HCT116 (cell line): ENCODE results near the gene TAS2R5. TPM values are rescaled to one million over a fixed set of nuclear protein-coding genes. Genes with fewer than 3 reads are reported as not detected.
A peak's percentile ranks its signal among the peaks of the same experiment; 100 is the strongest.

ENCODE experiments used
- ATAC-seq: fragments of 200-7000 bp; cut with Tn5 transposase; 2 replicates; pipeline ENCODE4 v1.9.1; 2020; ENCODE audit warnings: mild to moderate bottlenecking, moderate library complexity
- BruUV-seq: library from RNA; stranded (reverse); fragments of 400-500 nt; replicated peaks from 2 replicates; lab custom pipeline; 2021; lab: Mats Ljungman, UMichigan
- CTCF ChIA-PET: fragments of 300-600 bp; sonication (Branson Sonifier 250); formaldehyde crosslinking; loops from one replicate; lab custom pipeline; 2021; ENCODE audit warnings: antibody characterized with exemption; lab: Charles Lee
- POLR2A ChIA-PET: fragments of 300-600, 350-600 bp; sonication (Branson Sonifier 250); formaldehyde crosslinking; loops from one replicate; lab custom pipeline; 2021; ENCODE audit warnings: antibody characterized with exemption; lab: Charles Lee
- RAD21 ChIA-PET, 2 experiments: fragments of 300-600 bp; sonication (Branson Sonifier 250); formaldehyde crosslinking; loops; one replicate each; lab custom pipeline; 2023; ENCODE audit warnings: low total read pairs in 2 of 2; ENCODE audit not compliant: uncharacterized antibody in 2 of 2, unreplicated experiment in 2 of 2, low non-redundant PET in 1 of 2; lab: Charles Lee
- DNase-seq: peaks from one replicate; pipeline ENCODE4 v3.0.0-alpha.2; 2010; ENCODE audit warnings: low read depth, low spot score
- H2AFZ ChIP-seq: fragments of 200-600 bp; shearing (Covaris generic), sonication (generic); 2 replicates; pipeline ENCODE4 v1.6.1; 2017; ENCODE audit warnings: low read depth, mixed run types, mixed read lengths, antibody characterized with exemption, low read length; ENCODE audit not compliant: poor library complexity, severe bottlenecking
- H3K27ac ChIP-seq: 2 replicates; pipeline ENCODE4 v1.5.1; 2012; ENCODE audit warnings: low read depth, low read length
- H3K27me3 ChIP-seq: fragments of 200-600 bp; sonication (generic); 2 replicates; pipeline ENCODE4 v1.6.1; 2016; ENCODE audit warnings: mixed run types, low read length, mixed read lengths; ENCODE audit not compliant: insufficient read depth
- H3K36me3 ChIP-seq, 2 experiments: fragments of 200-500 bp in 1 of 2; fragments of 200-600 bp in 1 of 2; sonication (Bioruptor generic) in 1 of 2; sonication (generic) in 1 of 2; 2 replicates each; pipeline versions ENCODE4 v1.5.1 to v1.6.1; 2014 to 2016; ENCODE audit warnings: low read length in 2 of 2, inconsistent platforms in 1 of 2, mixed read lengths in 1 of 2, mixed run types in 1 of 2; ENCODE audit not compliant: insufficient read depth in 2 of 2, control insufficient read depth in 1 of 2
- H3K4me1 ChIP-seq, 2 experiments: fragments of 200-600 bp in 1 of 2; sonication (generic) in 1 of 2; 2 replicates each; pipeline versions ENCODE4 v1.5.1 to v1.6.1; 2012 to 2017; ENCODE audit warnings: low read length in 2 of 2, inconsistent platforms in 1 of 2, mild to moderate bottlenecking in 1 of 2, mixed read lengths in 1 of 2, mixed run types in 1 of 2, moderate library complexity in 1 of 2; ENCODE audit not compliant: insufficient read depth in 2 of 2, control insufficient read depth in 1 of 2
- H3K4me2 ChIP-seq: fragments of 200-600 bp; sonication (generic); 2 replicates; pipeline ENCODE4 v1.6.1; 2017; ENCODE audit warnings: mixed run types, low read length, mixed read lengths
- H3K4me3 ChIP-seq, 2 experiments: fragments of 200-600 bp in 1 of 2; sonication (generic) in 1 of 2; replicated peaks in 1 of 2; 2 replicates each; pipeline ENCODE4 v1.5.1; 2011 to 2016; ENCODE audit warnings: low read length in 2 of 2, control low read depth in 1 of 2, low read depth in 1 of 2, mild to moderate bottlenecking in 1 of 2, mixed read lengths in 1 of 2, mixed run types in 1 of 2
- H3K79me2 ChIP-seq: fragments of 200-600 bp; sonication (generic); 2 replicates; pipeline ENCODE4 v1.6.1; 2017; ENCODE audit warnings: mild to moderate bottlenecking, mixed run types, low read length, moderate library complexity, mixed read lengths; ENCODE audit not compliant: insufficient read depth
- H3K9ac ChIP-seq: fragments of 200-600 bp; sonication (generic); 2 replicates; pipeline ENCODE4 v1.6.1; 2016; ENCODE audit warnings: low read length, mixed read lengths
- H3K9me2 ChIP-seq: fragments of 200-600 bp; sonication (generic), shearing (Covaris generic); 2 replicates; pipeline ENCODE4 v1.6.1; 2017; ENCODE audit warnings: mixed run types, mild to moderate bottlenecking, moderate library complexity; ENCODE audit not compliant: insufficient read depth
- H3K9me3 ChIP-seq, 2 experiments: fragments of 200-500 bp in 1 of 2; fragments of 200-600 bp in 1 of 2; sonication (Bioruptor generic) in 1 of 2; sonication (generic) in 1 of 2; 2 replicates each; pipeline ENCODE4 v1.6.1; 2014 to 2017; ENCODE audit warnings: low read length in 2 of 2, mixed read lengths in 2 of 2, inconsistent platforms in 1 of 2, low read depth in 1 of 2, mild to moderate bottlenecking in 1 of 2, mixed run types in 1 of 2, moderate library complexity in 1 of 2; ENCODE audit not compliant: control insufficient read depth in 1 of 2, insufficient read depth in 1 of 2
- H4K20me1 ChIP-seq: fragments of 200-600 bp; sonication (generic), shearing (Covaris generic); 2 replicates; pipeline ENCODE4 v1.6.1; 2017; ENCODE audit warnings: mixed run types, mild to moderate bottlenecking, moderate library complexity; ENCODE audit not compliant: insufficient read depth
- FOSL1 ChIP-seq: IDR thresholded peaks from 2 replicates; pipeline ENCODE4 v1.6.1; 2012; ENCODE audit warnings: low read depth
- RAD21 ChIP-seq: IDR thresholded peaks from 2 replicates; pipeline ENCODE4 v1.6.1; 2012; ENCODE audit warnings: low read depth, mild to moderate bottlenecking
- SIN3A ChIP-seq: IDR thresholded peaks from 2 replicates; pipeline ENCODE4 v1.6.1; 2012; ENCODE audit warnings: low read depth
- SP1 ChIP-seq: IDR thresholded peaks from 2 replicates; pipeline ENCODE4 v1.6.1; 2012; ENCODE audit warnings: low read depth
- TCF7L2 ChIP-seq: IDR thresholded peaks from 2 replicates; pipeline ENCODE4 v1.7.0; 2011; ENCODE audit warnings: borderline replicate concordance, inconsistent platforms; ENCODE audit not compliant: insufficient read depth, insufficient read length; ENCODE audit errors: extremely low read depth
- intact Hi-C: fragments of 100-400 bp; cut with micrococcal nuclease; formaldehyde crosslinking; loops from 2 replicates; pipeline ENCODE4 v1.10.0; 2022
- total RNA-seq: library from RNA; stranded (reverse); gene quantifications from one replicate; pipeline ENCODE4 v1.2.1, GENCODE V29; 2021; ENCODE audit not compliant: unreplicated experiment
- TF ChIP-seq, protein P1 (sequence below), 3 experiments: fragments of 200-600 bp in 1 of 3; sonication (generic) in 1 of 3; IDR thresholded peaks in 2 of 3; conservative IDR thresholded peaks in 1 of 3; 2 replicates each; pipeline ENCODE4 v1.5.1; 2012 to 2017; ENCODE audit warnings: low read depth in 2 of 3, low read length in 2 of 3, antibody characterized with exemption in 1 of 3, borderline replicate concordance in 1 of 3, control low read depth in 1 of 3, mild to moderate bottlenecking in 1 of 3, mixed read lengths in 1 of 3, mixed run types in 1 of 3, moderate library complexity in 1 of 3; ENCODE audit not compliant: insufficient read depth in 1 of 3
- TF ChIP-seq, protein P2 (sequence below): IDR thresholded peaks from 2 replicates; pipeline ENCODE4 v1.6.1; 2012

TAS2R5 gene
- total RNA-seq, 1 experiment from 2014 or later: 1.7 TPM

- no TSS peak for BruUV-seq
- Histone ChIP-seq H3K36me3 (0 out of 4 replicates have a peak, but pooled peaks cover under 1 to 3% of the 10 kb centered on the region in 2 experiments), H3K4me2 (no peak overlapping the region), H3K9me2 (no peaks in the 10 kb centered on the region), H4K20me1 (no peaks in the 10 kb centered on the region), H3K4me3 (no peak overlapping the region), H3K79me2 (no peaks in the 10 kb centered on the region), H2AFZ (no peak overlapping the region), H3K4me1 (no peaks in the 10 kb centered on the region), H3K9me3 (no peaks in the 10 kb centered on the region), H3K27me3 (no peaks in the 10 kb centered on the region), H3K27ac (no peak overlapping the region), H3K9ac (no peak overlapping the region)
- POLR2A ChIA-PET: no interaction called here
- intact Hi-C loops: loop anchor here (5.0 kb wide), 1 partner anchor 134 kb away; no protein-coding TSS in a partner anchor
- no peak for TF ChIP-seq SIN3A
- TF ChIP-seq SP1: no peak
- TF ChIP-seq, protein P1, sequence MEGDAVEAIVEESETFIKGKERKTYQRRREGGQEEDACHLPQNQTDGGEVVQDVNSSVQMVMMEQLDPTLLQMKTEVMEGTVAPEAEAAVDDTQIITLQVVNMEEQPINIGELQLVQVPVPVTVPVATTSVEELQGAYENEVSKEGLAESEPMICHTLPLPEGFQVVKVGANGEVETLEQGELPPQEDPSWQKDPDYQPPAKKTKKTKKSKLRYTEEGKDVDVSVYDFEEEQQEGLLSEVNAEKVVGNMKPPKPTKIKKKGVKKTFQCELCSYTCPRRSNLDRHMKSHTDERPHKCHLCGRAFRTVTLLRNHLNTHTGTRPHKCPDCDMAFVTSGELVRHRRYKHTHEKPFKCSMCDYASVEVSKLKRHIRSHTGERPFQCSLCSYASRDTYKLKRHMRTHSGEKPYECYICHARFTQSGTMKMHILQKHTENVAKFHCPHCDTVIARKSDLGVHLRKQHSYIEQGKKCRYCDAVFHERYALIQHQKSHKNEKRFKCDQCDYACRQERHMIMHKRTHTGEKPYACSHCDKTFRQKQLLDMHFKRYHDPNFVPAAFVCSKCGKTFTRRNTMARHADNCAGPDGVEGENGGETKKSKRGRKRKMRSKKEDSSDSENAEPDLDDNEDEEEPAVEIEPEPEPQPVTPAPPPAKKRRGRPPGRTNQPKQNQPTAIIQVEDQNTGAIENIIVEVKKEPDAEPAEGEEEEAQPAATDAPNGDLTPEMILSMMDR (IDR thresholded peaks at IDR 0.05 in 2 of 3, conservative IDR thresholded peaks at IDR 0.05 in 1 of 3; ENCODE audit: borderline replicate concordance in 1 of 3, insufficient read depth in 1 of 3, low read depth in 2 of 3, low read length in 2 of 3): peak; percentile 45 to 91 (median 80); a peak in 5 of 6 replicates
- peak; percentile 60 for TF ChIP-seq RAD21
- no peak for TF ChIP-seq TCF7L2
- TF ChIP-seq, protein P2, sequence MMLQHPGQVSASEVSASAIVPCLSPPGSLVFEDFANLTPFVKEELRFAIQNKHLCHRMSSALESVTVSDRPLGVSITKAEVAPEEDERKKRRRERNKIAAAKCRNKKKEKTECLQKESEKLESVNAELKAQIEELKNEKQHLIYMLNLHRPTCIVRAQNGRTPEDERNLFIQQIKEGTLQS: no peak
- no peak for TF ChIP-seq FOSL1
- ATAC-seq (peak; percentile 86), DNase-seq (peak; percentile 36)
- RAD21 ChIA-PET: no interaction called here
- CTCF ChIA-PET: interaction anchor here (0.6 to 1.5 kb wide), 9 partner anchors 17 to 134 kb away, joined by 3 to 11 read pairs (median 3); partner anchors contain the start of gene SSBP1
Observed at GRCh38 chr7:141785706-141786552, 4.1 kb upstream of the TAS2R5 start.
